Muscle layer of duodenum (tissue), 2 donors: ENCODE data around the gene IGDCC3.

Experiments
- H3K27ac ChIP-seq: one replicate; pipeline ENCODE4 v1.7.0; 2013; ENCODE audit warnings: mild to moderate bottlenecking, low read length
- H3K27me3 ChIP-seq: one replicate; pipeline ENCODE4 v1.7.0; 2013; ENCODE audit warnings: low read depth, mild to moderate bottlenecking, control low read depth, low read length
- H3K36me3 ChIP-seq, 2 donors: one replicate each; pipeline ENCODE4 v1.7.0; 2013; ENCODE audit warnings: low read length in 2 of 2, control low read depth in 1 of 2, mild to moderate bottlenecking in 1 of 2; ENCODE audit not compliant: insufficient read depth in 2 of 2, control insufficient read depth in 1 of 2
- H3K4me1 ChIP-seq, 2 donors: one replicate each; pipeline ENCODE4 v1.7.0; 2013; ENCODE audit warnings: low read length in 2 of 2, mild to moderate bottlenecking in 2 of 2, control low read depth in 1 of 2, moderate library complexity in 1 of 2; ENCODE audit not compliant: insufficient read depth in 2 of 2, control insufficient read depth in 1 of 2
- H3K4me3 ChIP-seq, 2 donors: one replicate each; pipeline ENCODE4 v1.7.0; 2013; ENCODE audit warnings: low read length in 2 of 2, low read depth in 1 of 2, mild to moderate bottlenecking in 1 of 2
- H3K9me3 ChIP-seq, 2 donors: one replicate each; pipeline ENCODE4 v1.7.0; 2013; ENCODE audit warnings: low read length in 2 of 2, control low read depth in 1 of 2, mild to moderate bottlenecking in 1 of 2; ENCODE audit not compliant: control insufficient read depth in 1 of 2
- donor health status: healthy.

IGDCC3 gene

GRCh38 chr15:65329984-65330735 lies 47.6 kb downstream of the IGDCC3 start:
- Histone ChIP-seq H3K36me3 (no peaks in the 10 kb centered on the region), H3K9me3 (no peaks in the 10 kb centered on the region), H3K27me3 (no peaks in the 10 kb centered on the region), H3K4me1 (peaks cover 0 to 7% of the 10 kb centered on the region in 2 donors), H3K27ac (no peak overlapping the region), H3K4me3 (no peak overlapping the region)

- H3K36me3 ChIP-seq, result no peaks in the 10 kb centered on the region
- H3K27ac ChIP-seq, result no peak overlapping the region
- no peaks in the 10 kb centered on the region for H3K9me3 ChIP-seq
- H3K4me3 ChIP-seq, result no peak overlapping the region
- H3K27me3 ChIP-seq, result no peaks in the 10 kb centered on the region
- H3K4me1 ChIP-seq, result peaks cover 0 to 7% of the 10 kb centered on the region in 2 donors
Measured at GRCh38 chr15:65329288-65329983, 48.4 kb downstream of the IGDCC3 start.

DNA sequence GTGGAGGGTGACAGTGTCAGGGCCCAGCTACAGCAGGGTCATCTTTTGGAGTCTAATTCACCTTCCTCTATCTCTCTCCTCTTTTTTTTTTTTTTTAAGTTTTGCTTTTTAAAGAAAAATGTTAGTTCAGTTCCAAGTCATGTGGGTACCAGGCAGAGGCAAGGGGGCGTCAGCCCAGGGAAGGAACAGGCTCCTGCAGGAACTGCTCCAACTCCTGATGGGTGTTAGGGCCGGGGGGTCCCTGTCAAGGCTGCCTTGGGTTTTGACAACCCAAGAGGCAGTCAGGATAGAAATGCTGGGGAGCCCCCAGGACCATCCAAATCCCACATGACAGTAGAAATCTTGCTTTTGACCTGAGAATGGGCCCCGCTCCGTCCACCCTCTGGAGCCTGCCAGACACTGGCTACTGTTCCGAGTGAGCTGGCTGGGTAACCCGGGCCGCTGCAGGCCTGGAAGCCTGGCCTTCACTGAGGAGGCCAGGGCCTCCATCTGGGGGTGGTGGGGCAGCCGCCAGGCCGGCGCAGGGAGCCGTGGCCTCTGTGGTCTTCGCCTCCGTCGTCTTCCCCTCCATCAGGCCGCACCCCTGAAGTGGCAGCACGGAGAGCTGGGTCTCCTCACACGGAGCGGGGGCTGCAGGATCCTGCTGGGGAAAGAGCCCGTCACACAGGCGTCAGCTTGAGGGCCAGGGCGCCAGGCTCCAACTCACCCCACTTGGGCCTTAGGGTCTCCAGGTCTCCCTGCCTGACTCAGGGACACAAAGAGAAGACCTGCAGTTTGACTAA lies 49.1 kb downstream of the IGDCC3 start:
- no peaks in the 10 kb centered on the region for H3K36me3 ChIP-seq
- H3K4me3 ChIP-seq, result no peak overlapping the region
- no peaks in the 10 kb centered on the region for H3K9me3 ChIP-seq
- H3K4me1 ChIP-seq, result peaks cover 0 to 7% of the 10 kb centered on the region in 2 donors
- no peak overlapping the region for H3K27ac ChIP-seq
- no peaks in the 10 kb centered on the region for H3K27me3 ChIP-seq

- H3K27ac ChIP-seq, result no peak overlapping the region
- H3K36me3 ChIP-seq, result no peaks in the 10 kb centered on the region
- no peaks in the 10 kb centered on the region for H3K27me3 ChIP-seq
- H3K9me3 ChIP-seq, result no peaks in the 10 kb centered on the region
- H3K4me3 ChIP-seq, result no peak overlapping the region
- H3K4me1 ChIP-seq, result peaks cover 0 to 12% of the 10 kb centered on the region in 2 donors
Measured at GRCh38 chr15:65327651-65328393, 50.0 kb downstream of the IGDCC3 start.

- H3K36me3 ChIP-seq, result no peaks in the 10 kb centered on the region
- no peak overlapping the region for H3K27ac ChIP-seq
- H3K9me3 ChIP-seq, result no peaks in the 10 kb centered on the region
- no peak overlapping the region for H3K4me3 ChIP-seq
- H3K4me1 ChIP-seq, result peaks cover 0 to 13% of the 10 kb centered on the region in 2 donors
- no peaks in the 10 kb centered on the region for H3K27me3 ChIP-seq
Measured at GRCh38 chr15:65326818-65327217, 51.0 kb downstream of the IGDCC3 start.

GRCh38 chr15:65326117-65326526 lies 51.7 kb downstream of the IGDCC3 start:
- no peaks in the 10 kb centered on the region for H3K9me3 ChIP-seq
- no peak overlapping the region for H3K27ac ChIP-seq
- H3K4me3 ChIP-seq, result no peak overlapping the region
- H3K27me3 ChIP-seq, result no peaks in the 10 kb centered on the region
- H3K4me1 ChIP-seq, result peaks cover 0 to 13% of the 10 kb centered on the region in 2 donors
- H3K36me3 ChIP-seq, result no peaks in the 10 kb centered on the region

GRCh38 chr15:65323071-65323511 lies 54.7 kb downstream of the IGDCC3 start:
- Histone ChIP-seq H3K4me1 (peaks cover 0 to 13% of the 10 kb centered on the region in 2 donors), H3K27ac (no peak overlapping the region), H3K4me3 (no peak overlapping the region), H3K36me3 (no peaks in the 10 kb centered on the region), H3K27me3 (no peaks in the 10 kb centered on the region), H3K9me3 (no peaks in the 10 kb centered on the region)

- no peaks in the 10 kb centered on the region for H3K9me3 ChIP-seq
- no peak overlapping the region for H3K27ac ChIP-seq
- H3K27me3 ChIP-seq, result no peaks in the 10 kb centered on the region
- no peak overlapping the region for H3K4me3 ChIP-seq
- H3K4me1 ChIP-seq, result peaks cover 0 to 6% of the 10 kb centered on the region in 2 donors
- no peaks in the 10 kb centered on the region for H3K36me3 ChIP-seq
Measured at GRCh38 chr15:65318870-65319356, 58.9 kb downstream of the IGDCC3 start.

GRCh38 chr15:65312400-65312916 lies 65.3 kb downstream of the IGDCC3 start:
- no peaks in the 10 kb centered on the region for H3K4me1 ChIP-seq
- no peak overlapping the region for H3K4me3 ChIP-seq
- H3K36me3 ChIP-seq, result no peaks in the 10 kb centered on the region
- H3K27me3 ChIP-seq, result no peaks in the 10 kb centered on the region
- no peak overlapping the region for H3K27ac ChIP-seq
- H3K9me3 ChIP-seq, result no peaks in the 10 kb centered on the region

DNA sequence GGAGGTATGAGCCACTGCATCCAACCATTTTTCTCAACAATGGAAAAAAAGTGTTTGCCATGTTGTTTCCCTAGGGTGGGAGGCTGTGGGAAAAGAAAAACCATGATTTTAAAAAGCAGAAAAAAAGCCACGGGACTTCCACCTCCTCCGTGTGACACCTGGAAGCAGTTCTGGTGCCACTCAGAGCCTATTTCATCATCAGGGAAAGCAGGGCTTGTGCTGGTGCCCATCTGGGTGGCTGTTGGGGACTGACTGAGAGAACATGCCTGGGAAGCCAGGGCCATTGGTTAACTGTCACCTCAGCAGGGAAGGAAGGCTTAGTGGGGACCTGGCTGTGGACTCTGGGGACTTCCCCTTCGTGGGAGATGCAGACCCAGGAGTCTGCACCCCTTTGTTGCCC lies 66.0 kb downstream of the IGDCC3 start:
- no peaks in the 10 kb centered on the region for H3K4me1 ChIP-seq
- no peak overlapping the region for H3K27ac ChIP-seq
- H3K4me3 ChIP-seq, result no peak overlapping the region
- no peaks in the 10 kb centered on the region for H3K27me3 ChIP-seq
- H3K36me3 ChIP-seq, result no peaks in the 10 kb centered on the region
- H3K9me3 ChIP-seq, result no peaks in the 10 kb centered on the region
